HG03439 (cell line): ENCODE results near the gene AGT.
"Not testable (repeated sequence)": the region's sequence is repeated elsewhere in the genome, so short reads cannot be mapped to it uniquely, and the experiment has no call there.

ENCODE experiments used
- ATAC-seq: cut with Tn5 transposase; IDR thresholded peaks from one replicate; pipeline ENCODE4 v1.9.1; 2021; ENCODE audit warnings: mild to moderate bottlenecking, moderate library complexity; ENCODE audit not compliant: unreplicated experiment

The AGT gene

DNA sequence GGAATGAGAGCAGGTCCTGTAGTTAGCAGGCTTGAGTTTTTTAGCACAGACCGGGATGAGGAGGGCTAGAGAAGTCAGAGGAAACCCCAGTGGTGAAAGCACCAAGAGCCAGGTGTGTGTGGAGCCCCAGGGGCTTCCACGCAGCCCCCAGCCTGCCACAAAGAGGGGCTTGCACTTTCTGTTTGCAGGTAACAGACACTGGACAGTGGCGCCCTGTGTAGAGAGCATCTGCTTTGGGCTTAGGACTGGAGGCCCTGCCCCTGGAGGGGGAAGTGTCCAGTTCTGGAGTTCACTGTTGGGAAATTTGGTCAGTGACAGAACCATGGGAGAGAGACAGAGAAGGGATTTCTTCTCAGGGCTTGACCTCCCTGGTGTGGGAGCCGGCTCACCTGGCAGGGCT, 19.5 kb downstream of the AGT start:
- no peak for ATAC-seq

DNA sequence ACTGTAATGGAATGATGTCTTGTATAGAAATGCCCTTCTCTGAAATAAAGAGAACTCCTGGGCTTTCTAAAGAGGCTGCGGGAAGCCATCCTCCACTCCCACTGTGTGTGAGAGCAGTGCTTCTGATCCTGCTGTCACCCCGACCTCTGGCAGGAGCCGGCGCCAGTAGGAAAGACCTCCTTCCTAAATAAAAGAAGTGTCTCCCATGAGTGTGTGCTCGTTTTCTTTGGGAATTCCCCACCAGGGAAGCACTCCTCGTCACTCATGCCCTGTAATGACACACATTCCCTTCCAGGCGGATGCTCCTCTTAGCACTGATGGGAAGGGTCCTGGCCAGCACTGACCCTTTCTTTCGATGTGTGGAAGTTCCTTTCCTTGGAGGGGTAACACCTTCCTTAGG, 20.1 kb downstream of the AGT start:
- no peak for ATAC-seq

DNA sequence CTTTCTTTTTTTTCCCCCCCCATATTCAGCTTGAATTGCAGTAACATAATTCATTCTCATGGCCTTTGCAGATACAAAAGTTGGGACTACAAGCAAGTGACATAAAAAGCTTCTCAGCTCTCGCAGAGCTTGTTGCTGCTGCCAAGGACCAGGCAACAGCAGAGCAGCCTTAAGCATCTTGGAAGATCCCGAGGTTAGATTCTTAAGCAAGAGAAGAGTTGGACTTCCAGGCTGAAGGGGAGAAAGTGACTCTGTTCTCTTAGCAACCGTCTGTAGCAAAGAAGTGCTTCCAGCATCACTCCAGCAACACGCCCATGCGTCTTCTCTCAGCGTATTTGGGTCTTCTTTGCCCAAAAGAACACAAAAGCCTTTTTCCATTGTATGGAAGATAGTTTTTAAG, 20.7 kb downstream of the AGT start:
- no peak for ATAC-seq

DNA sequence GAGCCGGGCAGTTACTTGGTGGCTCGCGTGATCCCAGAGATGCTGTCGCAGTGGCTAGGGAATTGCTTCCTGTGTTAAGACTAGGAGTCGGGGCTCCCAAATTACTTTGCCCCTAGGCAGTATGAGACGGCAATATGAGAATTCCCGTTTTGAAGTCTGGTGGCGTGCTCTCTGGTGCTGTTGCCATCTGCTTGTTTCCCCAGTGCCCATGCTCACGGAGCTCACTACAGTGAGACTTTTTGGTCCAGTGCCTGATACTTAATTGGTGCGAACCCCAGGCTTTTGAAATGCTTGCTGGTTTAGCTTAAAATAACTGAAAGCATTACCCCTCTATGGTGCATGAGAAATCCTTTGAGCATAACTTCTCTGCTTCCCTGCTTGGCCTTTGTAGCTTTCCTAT, 22.3 kb downstream of the AGT start:
- no peak for ATAC-seq

DNA sequence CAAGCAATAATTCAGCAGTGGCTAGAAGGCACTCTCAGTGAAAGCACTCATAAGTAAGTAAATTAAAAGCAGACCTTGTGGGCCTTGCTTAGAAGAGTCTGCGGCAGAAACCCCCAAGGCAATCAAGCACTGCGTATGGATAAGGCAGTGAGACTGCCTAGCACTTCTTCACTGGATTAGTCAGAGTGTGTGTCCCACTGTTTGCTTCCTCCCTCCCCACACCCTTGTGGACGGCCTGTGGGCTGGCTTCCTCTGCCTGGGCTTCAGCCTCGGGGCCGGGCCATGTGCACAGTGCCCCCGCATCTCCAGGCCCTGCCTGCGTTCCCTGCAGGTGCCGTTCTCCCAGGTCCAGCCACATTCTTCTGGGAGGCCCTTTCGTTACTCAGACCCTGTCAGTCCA, 23.8 kb downstream of the AGT start:
- no peak for ATAC-seq

DNA sequence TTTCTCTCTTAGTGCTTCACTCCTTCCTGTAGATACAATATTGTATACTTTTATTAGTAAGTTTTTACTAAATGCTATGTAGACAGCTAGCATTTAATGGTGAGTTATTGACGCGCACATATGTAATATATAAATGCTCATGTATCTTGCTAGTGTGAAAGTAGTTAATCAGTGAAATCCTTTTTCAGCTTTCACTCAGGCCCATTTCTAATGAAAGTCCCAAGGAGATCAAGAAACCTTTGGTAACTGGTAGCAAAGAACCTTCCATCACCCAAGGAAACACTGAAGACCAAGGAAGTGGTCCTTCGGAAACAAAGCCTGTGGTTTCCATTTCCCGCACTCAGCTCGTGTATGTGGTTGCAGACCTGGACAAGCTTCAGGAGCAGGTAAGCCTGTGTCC, 27.2 kb downstream of the AGT start:
- ATAC-seq, result no peak

DNA sequence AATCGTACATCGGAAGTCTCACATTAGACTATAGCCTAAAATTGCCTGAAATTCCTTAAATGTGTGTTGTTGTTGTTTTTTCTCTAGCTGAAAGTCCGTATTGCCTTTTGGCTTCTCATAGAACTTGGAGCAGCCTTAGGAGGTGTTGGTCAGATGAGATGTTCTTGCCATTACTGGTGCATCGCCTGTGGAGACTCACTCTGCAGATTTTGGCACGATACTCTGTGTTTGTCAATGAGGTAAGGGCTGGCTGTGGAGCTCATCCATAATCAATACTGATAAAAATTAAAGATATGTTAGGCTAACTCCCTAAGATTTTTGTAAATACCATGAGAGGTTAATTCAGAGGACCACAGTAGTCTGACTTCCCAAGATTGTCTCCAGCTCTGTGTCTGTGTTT, 28.9 kb downstream of the AGT start:
- ATAC-seq, result no peak

DNA sequence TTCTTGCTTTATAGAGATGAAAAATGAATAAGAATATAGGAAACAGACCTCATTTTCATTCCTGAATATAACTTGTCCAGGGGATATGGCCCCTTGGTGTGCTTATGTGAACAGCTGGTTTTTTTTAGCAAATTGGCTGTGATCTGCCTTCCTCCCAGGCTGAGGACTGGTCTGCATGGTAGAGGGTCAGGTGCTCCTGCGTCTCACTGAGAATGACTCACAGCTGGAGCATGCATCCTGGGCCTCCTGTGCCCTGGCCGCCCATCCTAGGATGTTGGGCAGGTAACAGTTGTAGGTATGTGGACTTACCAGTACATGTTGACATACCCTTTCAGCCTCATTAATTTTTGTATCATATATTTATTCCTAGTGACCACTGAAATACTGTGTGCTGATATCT, 29.8 kb downstream of the AGT start:
- ATAC-seq, result no peak

DNA sequence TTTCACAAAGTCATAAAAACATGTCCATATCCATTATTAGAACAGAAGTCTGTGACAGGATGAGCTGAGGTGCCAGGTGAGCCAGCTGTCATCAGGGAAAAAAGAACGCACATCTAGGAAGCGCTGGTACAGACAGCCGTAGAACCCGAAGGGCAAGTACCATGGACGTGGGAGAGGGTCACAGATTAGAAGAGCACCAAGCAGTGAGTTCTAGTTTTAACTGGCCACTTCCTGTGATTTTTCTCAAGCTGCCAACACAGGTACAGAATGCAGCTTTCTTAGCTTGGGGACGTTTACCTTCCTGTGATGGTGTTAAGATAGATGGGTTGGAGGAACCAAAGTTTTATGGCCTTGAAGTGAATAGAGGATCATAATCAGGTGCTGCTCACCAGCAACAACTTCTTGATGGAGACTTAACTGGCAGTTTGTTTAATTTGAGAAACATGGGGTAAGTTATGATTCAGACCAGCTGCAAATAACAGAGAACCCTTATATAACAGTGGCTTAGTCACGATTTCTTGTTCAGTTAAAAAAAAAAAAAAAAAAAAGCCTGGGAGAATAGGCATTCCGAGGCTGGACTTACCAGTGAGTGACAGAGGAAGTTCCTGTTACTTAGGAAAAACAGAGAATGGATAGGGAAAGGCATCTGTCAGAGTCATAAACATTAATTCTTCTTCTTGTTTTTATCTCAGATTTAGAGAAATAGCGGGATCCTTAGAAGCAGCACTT, 30.9 kb downstream of the AGT start:
- ATAC-seq, result no peak

DNA sequence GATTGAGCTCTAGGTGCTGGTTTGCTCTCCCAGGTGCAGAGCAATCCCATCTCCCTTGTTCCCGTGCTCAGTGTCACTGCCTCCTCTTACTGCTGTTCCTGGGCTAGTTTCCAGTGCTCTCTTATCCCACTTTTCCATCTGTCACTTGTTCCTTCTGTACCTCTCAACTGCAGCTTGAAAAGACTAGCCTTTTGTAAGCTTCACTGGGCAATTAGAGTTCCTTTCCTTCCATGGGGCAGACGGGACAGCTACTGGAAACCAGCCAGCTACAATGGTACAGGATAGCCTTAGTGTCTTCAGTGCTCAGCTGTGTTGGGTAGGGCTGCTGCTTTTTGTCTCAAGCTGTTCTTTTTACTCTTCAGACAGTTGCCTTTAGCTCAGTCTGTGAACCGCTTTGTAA, 31.6 kb downstream of the AGT start:
- no peak for ATAC-seq

DNA sequence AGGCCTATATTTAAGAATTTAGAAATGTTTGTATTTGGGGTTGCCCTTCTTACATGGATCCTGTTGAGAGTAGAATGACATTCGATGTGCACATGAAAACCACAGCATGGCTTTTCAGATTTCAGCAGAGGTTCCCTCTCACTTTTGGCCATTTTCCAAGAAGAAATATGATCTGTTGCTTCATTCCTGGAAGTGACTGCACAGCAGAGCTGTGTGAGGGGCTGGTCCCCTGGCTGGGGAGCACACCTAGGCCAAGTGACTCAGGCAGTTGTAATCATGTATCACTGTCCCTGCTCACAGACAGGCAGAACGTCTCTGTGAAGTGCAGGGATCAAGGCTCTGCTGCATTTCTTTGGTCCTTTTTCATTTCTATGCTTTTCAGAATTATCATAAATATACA, 32.3 kb downstream of the AGT start:
- ATAC-seq, result no peak

DNA sequence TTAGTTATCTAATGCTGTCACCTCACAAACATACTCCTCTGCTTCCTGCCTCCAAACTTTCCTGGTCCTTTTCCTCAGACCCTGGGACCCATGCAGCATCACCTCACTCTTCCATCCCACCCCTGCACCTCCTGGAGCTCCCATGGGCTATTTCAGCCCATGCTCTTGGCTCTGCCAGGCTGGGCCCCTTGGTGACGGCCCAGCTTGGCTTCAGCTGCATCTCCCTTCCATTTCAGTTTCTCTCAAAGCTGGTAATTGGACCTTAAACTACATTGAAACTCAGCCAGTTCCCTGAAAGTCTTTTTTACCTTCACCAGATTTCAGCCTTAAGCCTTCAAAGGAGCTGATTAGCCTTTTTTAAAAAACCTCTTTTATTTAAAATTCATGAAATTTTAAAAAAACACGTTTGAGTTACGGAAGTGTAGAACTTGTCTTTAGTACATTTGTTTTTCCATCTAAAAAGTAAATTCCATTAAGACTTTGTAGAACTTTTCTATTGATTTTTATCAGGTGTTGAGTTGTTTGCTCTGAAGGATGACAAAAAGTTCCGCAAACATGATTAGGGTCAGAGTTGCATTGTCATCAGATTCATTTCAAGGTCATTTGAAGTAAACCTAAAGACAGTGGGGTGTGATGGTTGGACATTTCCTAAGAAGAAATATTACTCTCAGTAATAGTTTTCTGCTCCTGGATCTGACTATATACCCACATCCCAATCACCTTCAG, 33.5 kb downstream of the AGT start:
- ATAC-seq, result no peak

DNA sequence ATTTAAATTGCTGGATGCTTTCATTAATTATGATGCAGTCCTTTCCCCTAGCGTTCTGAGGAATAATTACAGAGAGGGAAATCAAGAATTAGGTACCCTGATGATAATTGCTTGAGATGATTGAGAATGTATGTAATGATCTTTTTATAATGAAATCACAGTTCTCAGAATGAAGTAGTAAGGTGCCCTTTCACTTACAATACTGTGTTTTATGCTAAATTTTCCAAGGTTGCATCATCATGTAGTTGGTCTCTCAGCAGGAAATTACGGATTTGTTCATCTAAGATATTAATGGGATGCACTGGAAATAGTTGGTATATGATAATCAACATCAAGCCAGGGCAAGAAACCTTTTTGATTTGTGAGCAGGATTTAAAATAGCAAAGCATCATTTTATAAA, 34.1 kb downstream of the AGT start:
- no peak for ATAC-seq

DNA sequence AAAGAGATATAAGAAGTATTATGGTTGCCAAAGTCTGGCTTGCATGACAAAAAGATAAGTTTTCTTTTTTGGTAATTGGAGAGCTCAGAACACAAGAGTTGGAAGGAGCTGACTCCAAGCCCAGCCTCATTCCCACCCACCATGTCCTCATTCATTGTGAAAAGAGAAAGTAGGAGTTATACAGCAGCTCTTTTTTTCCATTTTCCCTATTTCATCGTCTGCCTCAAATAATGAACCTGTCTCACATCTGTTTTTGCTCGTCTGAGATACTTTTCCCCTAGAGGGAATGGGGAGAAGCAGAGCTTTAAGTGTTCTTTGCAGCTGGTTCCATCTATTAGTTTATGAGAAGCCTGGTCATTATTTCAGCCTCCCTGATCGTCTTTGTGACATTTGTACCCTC, 34.7 kb downstream of the AGT start:
- ATAC-seq, result no peak

DNA sequence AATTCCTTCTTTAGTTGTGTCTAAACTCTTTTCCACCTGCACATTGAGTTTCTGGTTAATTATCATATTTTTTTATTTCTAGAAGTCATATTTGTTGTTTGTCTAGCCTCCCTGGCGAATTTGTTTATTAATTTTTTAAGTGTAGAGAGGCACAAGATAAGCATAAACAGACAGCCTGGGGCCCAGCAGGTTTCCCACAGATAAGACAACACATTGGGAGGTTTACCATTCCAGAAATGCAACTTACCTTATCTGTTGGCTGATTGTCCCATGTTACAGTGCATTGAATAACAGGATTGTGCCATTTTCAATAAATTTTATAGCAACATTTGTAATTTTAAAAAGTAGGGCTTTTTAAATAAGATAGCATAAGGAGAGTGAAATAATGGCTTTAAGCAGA, 36.7 kb downstream of the AGT start:
- ATAC-seq, result no peak

DNA sequence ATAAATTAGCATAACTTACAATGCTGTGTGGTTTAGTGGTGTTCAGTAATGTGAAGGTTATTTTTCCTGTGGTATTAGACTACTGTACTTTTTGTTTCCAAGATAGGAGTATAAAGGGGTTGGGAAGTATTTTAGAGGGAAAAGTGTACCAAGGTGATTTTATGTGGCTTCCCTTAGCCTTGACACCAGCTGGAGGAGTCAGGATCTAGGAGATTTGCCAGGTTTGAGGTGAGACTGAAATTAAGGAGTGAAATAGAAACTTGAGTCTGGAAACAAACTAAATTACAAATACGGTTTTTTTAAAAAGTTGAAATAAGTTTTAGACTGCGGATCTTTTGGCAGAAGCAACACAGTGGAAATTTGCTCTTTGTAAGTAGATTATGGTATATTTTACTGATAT, 39.3 kb downstream of the AGT start:
- no peak for ATAC-seq

DNA sequence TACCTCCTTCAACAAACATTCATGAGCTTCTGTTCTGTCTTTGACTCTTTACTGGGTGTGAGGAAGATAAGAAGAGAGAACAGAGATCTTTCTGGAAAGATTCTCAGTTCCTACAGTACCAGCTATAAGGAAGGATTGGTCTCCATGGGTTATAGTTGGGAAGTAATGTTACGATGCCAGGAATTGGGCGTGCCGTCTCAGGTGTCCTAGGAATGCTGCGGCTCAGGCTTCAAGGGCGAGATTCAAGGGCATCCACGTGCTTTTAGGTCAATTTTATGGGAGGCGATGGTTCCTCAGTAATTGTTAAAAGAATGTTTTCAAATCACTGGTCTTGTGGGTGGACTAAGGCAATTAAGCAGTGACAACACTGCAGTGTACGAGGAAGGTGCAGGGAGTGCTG, 44.4 kb downstream of the AGT start:
- no peak for ATAC-seq

DNA sequence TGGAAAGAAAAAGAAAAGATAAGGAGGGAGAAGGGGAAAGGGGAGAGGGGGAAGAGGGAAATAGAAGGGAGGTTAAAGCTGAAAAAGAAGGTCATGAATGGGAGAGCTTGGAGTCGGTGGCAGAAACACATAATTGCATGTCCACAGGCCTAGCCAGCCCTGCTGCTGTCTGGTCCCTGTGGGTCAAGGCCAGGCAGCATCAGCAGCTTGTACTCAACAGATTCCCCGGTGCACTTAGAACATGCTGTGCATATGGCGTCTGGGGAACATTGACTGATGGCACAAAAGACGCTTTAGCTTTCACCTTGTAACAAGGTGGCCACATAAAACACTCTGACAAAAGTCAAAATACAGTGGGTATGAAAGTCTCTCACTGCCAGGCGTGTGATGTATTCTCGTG, 45.7 kb downstream of the AGT start:
- no peak for ATAC-seq

DNA sequence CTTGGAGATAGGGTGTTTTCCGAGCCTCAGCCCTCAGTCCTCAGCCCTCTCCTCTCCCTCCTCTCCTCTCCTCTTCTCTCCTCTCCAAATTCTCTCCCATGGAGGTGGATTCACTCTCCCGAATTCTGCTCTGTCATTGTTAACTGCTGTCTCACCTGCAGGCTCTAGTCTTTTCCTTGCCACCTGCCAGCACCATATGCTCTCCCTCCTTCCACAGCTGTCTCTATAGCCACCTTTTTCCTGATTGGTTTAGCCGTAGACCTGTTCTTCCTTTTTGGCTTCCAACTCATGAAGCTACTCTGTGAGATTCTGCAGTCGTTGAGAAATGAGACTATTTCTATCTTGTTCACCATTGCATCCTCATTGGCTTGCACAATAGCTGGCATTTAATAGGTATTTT, 51.9 kb downstream of the AGT start:
- ATAC-seq, result no peak

DNA sequence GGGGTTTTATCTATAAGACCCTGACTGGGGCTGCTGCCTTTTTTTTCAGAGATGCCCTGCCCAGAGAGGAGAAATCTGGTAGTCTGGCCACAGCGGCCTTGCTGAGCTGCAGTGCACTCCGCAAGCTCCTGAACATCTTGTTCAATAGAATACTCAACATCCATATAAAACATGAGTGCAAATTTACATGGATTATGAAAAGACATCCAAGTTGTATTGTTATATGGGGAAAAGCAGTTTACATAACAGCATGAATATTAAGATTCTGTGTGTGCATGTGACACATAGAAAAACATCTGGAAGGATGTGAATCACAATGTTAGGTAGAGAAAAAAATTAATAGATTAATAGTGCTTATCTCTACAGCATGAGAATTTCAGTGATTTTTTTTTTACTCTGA, 55.2 kb downstream of the AGT start:
- ATAC-seq, result no peak

DNA sequence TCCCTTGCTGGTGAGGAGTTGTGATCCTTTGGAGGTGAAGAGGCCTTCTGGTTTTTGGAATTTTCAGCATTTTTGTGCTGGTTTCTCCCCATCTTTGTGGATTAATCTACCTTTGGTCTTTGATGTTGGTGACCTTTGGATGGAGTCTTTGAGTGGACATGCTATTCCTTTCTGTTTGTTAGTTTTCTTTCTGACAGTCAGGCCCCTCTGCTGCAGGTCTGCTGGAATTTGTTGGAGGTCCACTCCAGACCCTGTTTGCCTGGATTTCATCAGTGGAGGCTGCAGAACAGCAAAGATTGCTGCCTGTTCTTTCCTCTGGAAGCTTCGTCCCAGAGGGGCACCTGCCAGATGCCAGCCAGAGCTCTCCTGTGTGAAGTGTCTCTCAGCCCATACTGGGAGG, 55.8 kb downstream of the AGT start:
- not testable (repeated sequence) for ATAC-seq

DNA sequence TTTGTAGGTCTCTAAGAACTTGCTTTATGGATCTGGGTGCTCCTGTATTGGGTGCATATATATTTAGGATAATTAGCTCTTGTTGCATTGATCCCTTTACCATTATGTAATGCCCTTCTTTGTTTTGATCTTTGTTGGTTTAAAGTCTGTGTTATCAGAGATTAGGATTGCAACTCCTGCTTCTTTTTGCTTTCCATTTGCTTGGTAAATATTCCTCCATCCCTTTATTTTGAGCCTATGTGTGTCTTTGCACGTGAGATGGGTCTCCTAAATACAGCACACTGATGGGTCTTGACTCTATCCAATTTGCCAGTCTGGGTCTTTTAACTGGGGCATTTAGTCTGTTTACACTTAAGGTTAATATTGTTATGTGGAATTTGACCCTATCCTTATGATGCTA, 57.2 kb downstream of the AGT start:
- not testable (repeated sequence) for ATAC-seq
